Kidney (tissue), 14 donors: ENCODE results near the gene KIF2C. TPM values are rescaled to one million over a fixed set of nuclear protein-coding genes. Genes with fewer than 3 reads are reported as not detected.

Experiments
- DNase-seq, 5 donors: peaks; one replicate each; pipeline ENCODE4 v3.0.0-alpha.2; 2013 to 2020
- FAIRE-seq: peaks from 2 replicates; lab custom pipeline; 2012; peaks lifted over from hg19 to GRCh38; lab: Jason Lieb, UNC
- H3K27ac ChIP-seq, 2 donors: one replicate each; pipeline ENCODE4 v1.7.0; 2013; ENCODE audit warnings: low read depth in 2 of 2, low read length in 2 of 2, inconsistent platforms in 1 of 2
- H3K27me3 ChIP-seq: one replicate; pipeline ENCODE4 v1.7.1; 2013; ENCODE audit warnings: low read length, inconsistent platforms; ENCODE audit not compliant: control insufficient read depth, insufficient read depth
- H3K36me3 ChIP-seq, 3 donors: one replicate each; pipeline versions ENCODE4 v1.7.0 to v1.7.1; 2013; ENCODE audit warnings: low read length in 3 of 3, control low read depth in 1 of 3, inconsistent platforms in 1 of 3; ENCODE audit not compliant: insufficient read depth in 3 of 3, control insufficient read depth in 2 of 3
- H3K4me1 ChIP-seq, 3 donors: one replicate each; pipeline versions ENCODE4 v1.7.0 to v1.7.1; 2013; ENCODE audit warnings: low read length in 3 of 3, inconsistent platforms in 1 of 3, low read depth in 1 of 3; ENCODE audit not compliant: control insufficient read depth in 2 of 3, insufficient read depth in 2 of 3
- H3K4me3 ChIP-seq, 3 donors: one replicate each; pipeline versions ENCODE4 v1.7.0 to v1.8.1; 2013; ENCODE audit warnings: low read length in 3 of 3, control low read depth in 1 of 3, inconsistent platforms in 1 of 3
- H3K9ac ChIP-seq, 3 donors: one replicate each; pipeline versions ENCODE4 v1.7.0 to v1.7.1; 2013; ENCODE audit warnings: low read length in 3 of 3, control low read depth in 1 of 3, inconsistent platforms in 1 of 3
- H3K9me3 ChIP-seq, 3 donors: one replicate each; pipeline versions ENCODE4 v1.7.0 to v1.7.1; 2013; ENCODE audit warnings: low read length in 3 of 3, control low read depth in 1 of 3, inconsistent platforms in 1 of 3; ENCODE audit not compliant: control insufficient read depth in 2 of 3, insufficient read depth in 1 of 3
- CTCF ChIP-seq: IDR thresholded peaks from 3 replicates; pipeline ENCODE4 v1.5.1; 2012; ENCODE audit warnings: mild to moderate bottlenecking, moderate library complexity, borderline replicate concordance; ENCODE audit not compliant: insufficient read depth; ENCODE audit errors: extremely low read depth
- intact Hi-C: fragments of 100-400 bp; cut with DNase I; formaldehyde crosslinking; loops from one replicate; pipeline ENCODE4 v1.11.1; 2022
- polyA plus RNA-seq: library from polyadenylated mRNA; stranded (reverse); fragments of 350-450 nt; fragmentation: Illumina TruSeq; extraction: RNeasy Lipid Tissue Mini Kit (QIAGEN cat#74804); gene quantifications from one replicate; pipeline ENCODE4 v1.2.3, GENCODE V29; 2014; ENCODE audit warnings: low read depth, low replicate concordance; ENCODE audit not compliant: insufficient read depth
- total RNA-seq: library from RNA; stranded (reverse); fragmentation: NEBNext Ultra II Directional; extraction: Animal tissue kit (Norgen Biotek cat#: 25700); gene quantifications from one replicate; pipeline ENCODE4 v1.2.1, GENCODE V29; 2021
- donor health status: control.
- donor health status: control.
- donor health status: control.
- donor health status: control.
- donor health status: control.
- donor health status: DM: yes; HTN: yes; CAD: no.
- donor health status: Normal renal cell carcinoma (clear cell type).

Gene KIF2C
- total and polyA plus RNA-seq, 2 donors from 2014 or later: 0.47 to 1.4 TPM

DNA sequence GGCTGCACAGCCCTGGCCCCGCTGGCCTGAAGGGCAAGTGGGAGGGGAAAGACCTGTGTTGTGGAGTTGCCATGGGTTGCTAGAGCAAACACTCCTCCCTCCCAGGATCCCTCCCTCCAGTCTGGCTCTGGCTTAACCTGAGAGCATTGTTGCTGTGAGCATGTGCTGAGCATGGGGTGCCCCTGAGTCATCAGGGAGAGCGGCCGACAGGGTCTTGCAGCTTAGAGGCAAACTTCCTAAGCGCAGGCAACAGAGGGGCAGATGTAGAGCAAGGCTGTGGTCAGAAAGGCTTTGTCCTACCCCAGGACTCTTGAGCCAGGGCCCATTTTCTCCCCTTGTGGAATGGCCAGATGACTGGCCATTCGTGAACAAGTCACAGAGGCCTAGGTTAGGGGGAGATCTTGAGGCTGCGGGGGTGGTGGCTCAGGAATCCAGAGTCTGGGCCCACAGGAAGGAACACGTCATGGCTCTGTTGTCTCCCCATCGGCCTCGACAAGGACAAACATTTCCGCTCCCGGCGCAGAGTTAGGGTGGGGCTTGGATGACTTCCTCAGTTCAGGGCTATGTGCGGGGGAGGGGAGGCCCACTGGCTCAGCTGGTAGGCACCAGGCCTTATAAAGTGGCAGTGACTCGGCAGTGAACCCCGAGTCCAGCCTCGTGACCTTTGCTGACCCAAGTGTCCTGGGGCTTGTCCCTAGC, 67.9 kb downstream of the KIF2C start:
- TF ChIP-seq CTCF: no peak
- DNase-seq (peak; percentile 90 to 99 (median 96)), FAIRE-seq (peak; percentile 49)
- intact Hi-C loops: no loop called here
- Histone ChIP-seq H3K9me3 (no peaks in the 10 kb centered on the region), H3K27ac (peak overlapping the region; percentile 98 to 100), H3K27me3 (no peaks in the 10 kb centered on the region), H3K4me3 (peak overlapping the region in 1 of 3 donors; percentile 40), H3K36me3 (peaks cover 0 to 8% (median 4%) of the 10 kb centered on the region in 3 donors), H3K9ac (peak overlapping the region in 2 of 3 donors; percentile 50 to 97), H3K4me1 (peaks cover 19 to 46% (median 39%) of the 10 kb centered on the region in 3 donors)

- Histone ChIP-seq H3K27ac (peak within 1 kb of the TSS; percentile 98 to 100), H3K4me1 (peaks cover 19 to 48% (median 39%) of the 10 kb centered on the region in 3 donors), H3K4me3 (peak within 1 kb of the TSS; percentile 12 to 45 (median 42)), H3K9ac (peak within 1 kb of the TSS; percentile 35 to 97 (median 61)), H3K27me3 (no peaks in the 10 kb centered on the region), H3K9me3 (no peaks in the 10 kb centered on the region), H3K36me3 (peaks cover 0 to 8% (median 2%) of the 10 kb centered on the region in 3 donors)
- FAIRE-seq: no peak
- no peak for TF ChIP-seq CTCF
- DNase-seq: peak; percentile 92 to 96 (median 95)
- intact Hi-C loops: no loop called here
Measured at GRCh38 chr1:44808063-44808937, 68.7 kb downstream of the KIF2C start, which contains the start of gene BTBD19. Gene BTBD19 (plus strand): TSS chr1:44808523. CDS start chr1:44808821, 298 bp downstream.

- no peaks in the 10 kb centered on the region for H3K9me3 ChIP-seq
- FAIRE-seq (no peak), DNase-seq (peak; percentile 41 to 84 (median 75))
- H3K4me1 ChIP-seq: peaks cover 19 to 48% (median 39%) of the 10 kb centered on the region in 3 donors
- peak overlapping the region; percentile 35 to 97 (median 61) for H3K9ac ChIP-seq
- intact Hi-C loops: no loop called here
- peaks cover 0 to 5% (median 2%) of the 10 kb centered on the region in 3 donors for H3K36me3 ChIP-seq
- TF ChIP-seq CTCF: no peak
- no peaks in the 10 kb centered on the region for H3K27me3 ChIP-seq
- H3K27ac ChIP-seq: peak overlapping the region; percentile 98 to 100
- peak overlapping the region; percentile 12 to 45 (median 42) for H3K4me3 ChIP-seq
Measured at GRCh38 chr1:44808938-44809917, 69.6 kb downstream of the KIF2C start.
